Forelimb muscle (tissue), 1 donor: ENCODE results near the gene ANKRD34C. TPM values are rescaled to one million over a fixed set of nuclear protein-coding genes. Genes with fewer than 3 reads are reported as not detected.

ENCODE experiments used
- DNase-seq: peaks from one replicate; pipeline ENCODE4 v3.0.0-alpha.2; 2013; ENCODE audit warnings: low read depth
- polyA plus RNA-seq: library from polyadenylated mRNA; unstranded; fragments of 120-200 nt; gene quantifications from one replicate; pipeline ENCODE4 v1.2.1, GENCODE V29; 2013; ENCODE audit not compliant: insufficient read length

Gene ANKRD34C
- polyA plus RNA-seq, result not detected

DNA sequence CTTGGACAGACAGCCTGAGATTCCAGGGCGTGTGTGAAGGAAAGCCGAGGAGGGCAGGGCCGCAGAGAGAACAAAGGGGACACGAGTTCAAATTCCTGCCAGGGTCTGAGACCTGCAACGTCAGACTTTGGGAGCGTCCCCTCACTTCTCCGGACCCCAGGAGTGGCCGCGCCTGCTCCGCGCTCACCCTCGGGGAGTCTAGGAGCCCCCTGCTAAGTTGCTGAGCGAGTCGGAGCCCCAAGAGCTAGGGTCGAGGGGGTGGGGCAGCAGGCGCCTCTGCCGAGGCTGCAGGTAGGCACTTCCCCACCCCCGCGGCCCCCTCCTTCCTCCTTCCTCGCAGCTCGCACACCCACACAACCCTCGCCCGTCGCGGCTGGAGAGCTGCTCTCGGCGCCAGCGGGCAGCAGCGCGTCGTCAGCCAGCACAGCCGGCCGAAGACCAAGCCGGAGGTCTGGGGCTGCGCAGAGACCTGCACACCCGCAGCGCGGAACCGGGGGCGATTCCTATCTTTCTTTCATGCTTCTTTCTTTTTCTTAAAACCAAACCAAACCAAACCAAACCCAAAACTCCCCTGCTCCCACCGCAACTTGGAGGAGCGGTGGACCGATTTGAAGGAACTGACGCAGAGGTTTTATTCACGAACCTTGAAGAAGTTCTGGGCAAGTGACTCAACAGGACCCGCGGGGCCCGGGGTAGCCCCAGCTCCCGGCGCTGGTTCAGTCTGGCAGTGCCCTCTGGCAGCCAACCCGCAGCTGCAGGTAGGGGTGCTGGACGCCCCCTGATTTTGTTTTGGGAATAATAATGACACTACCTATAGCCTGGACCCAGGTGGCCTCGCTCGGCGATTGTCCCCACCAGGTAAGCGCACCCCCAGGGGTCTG lies at the start of gene ANKRD34C:
TSS of gene ANKRD34C (plus strand) at position 352 of the 881 bp plus-strand sequence. CDS start 10,563 bp downstream, outside the sequence.
- DNase-seq, result no peak

DNA sequence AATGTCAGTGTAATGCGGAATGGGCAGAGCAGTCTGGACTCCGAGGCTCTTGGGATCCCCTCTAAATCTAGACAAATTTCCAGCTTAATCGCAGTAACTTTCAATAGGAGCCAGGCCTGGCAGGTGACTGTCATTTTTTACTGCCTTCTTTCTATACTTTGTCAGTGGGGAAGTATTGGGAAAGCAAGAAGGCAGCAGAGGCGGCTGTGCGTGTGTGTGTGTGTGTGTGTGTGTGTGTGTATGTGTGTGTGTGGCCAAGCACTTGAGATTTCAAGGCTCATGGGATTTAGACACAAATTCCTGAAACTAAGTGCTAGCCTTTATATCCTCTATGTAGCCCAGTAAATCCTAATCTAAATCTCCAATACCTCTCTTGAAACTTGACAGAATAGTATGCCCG lies 49.3 kb upstream of the ANKRD34C start:
- no peak for DNase-seq

- no peak for DNase-seq
These were observed 42.5 kb upstream of the ANKRD34C start for GRCh38 chr15:79240036-79240435.

DNA sequence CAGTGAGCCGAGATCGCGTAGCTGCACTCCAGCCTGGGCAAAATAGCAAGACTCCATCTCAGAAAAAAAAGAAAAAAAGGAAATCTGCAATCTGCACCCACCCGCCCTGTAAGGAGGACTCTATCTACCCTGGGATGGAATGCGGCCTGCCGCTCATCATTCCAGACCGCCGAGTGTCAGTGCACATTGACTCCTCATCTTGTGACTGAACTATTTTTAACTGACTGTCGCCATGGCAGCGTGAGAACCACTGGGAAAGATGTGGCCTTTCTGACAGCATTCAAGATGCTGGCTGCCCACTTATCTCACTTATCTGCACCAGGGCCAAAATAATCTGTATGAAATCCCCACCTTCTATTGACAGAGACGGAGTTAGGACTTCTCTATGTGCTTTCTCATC lies 38.8 kb upstream of the ANKRD34C start:
- DNase-seq, result no peak

DNA sequence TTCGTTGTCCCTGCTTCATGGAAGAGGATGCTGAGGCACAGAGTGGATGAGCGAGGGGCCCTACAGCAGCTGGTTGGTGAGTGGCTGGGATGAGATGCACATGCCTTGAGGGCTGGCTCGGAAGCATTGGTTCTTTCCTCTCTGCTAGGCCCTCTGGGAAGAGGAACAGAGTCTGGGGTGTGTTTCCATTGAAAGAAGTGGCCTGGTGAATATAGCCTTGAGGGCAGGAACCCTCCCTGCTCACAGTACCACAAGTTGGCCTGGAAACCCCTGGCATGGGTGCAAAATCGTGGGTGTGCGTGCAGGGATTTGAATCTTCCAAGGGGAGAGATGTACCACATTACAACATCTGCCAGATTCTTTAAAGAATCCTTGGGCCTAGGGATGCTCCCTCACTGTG lies 37.6 kb upstream of the ANKRD34C start:
- DNase-seq, result no peak

GRCh38 chr15:79248183-79248582 lies 34.3 kb upstream of the ANKRD34C start:
- DNase-seq, result no peak

- no peak for DNase-seq
These were observed 25.1 kb upstream of the ANKRD34C start for GRCh38 chr15:79257454-79257853.

- no peak for DNase-seq
These were observed 20.7 kb upstream of the ANKRD34C start for GRCh38 chr15:79261836-79262235.

- no peak for DNase-seq
These were observed 17.4 kb upstream of the ANKRD34C start for GRCh38 chr15:79265167-79265566.

- DNase-seq, result no peak
These were observed 16.4 kb upstream of the ANKRD34C start for GRCh38 chr15:79265987-79266579.

DNA sequence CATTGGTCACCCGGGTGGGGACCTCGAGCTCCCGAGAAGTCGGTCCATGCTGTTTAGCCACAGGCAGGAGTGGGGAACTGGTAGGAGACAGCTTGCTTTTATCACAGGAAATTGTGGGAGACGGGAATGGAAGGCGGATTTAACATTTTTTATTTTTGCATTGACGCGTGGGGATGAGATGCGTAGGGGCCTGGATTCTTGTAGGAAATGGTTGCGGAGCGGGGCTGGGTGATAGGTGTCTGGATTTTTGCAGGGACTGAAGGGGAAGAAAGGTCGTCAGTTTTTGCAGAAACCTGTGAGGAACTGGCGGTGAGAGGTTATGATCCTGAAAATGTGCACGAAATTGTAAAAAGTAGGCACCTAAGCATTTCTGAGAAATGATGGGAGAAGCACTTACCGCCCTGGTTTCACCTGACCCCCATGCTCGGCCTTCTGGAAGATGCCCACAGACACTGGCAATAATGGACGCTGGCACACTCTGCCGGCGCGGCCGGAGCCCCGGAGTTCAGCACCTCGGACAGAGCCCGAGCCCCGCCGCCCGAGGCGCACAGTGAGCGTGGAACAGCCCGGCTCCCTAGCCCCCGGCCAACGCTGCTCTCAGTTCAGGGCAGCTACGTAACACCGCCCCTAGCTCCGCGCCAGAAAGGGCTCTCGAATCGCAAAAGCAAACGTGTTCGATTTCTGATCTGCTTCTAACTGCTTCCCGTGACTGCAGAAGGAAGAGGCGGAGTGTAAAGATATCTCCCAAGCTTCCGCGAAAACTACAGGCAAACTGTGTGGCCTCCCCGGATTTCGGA lies 928 bp downstream of the ANKRD34C start:
- no peak for DNase-seq

DNA sequence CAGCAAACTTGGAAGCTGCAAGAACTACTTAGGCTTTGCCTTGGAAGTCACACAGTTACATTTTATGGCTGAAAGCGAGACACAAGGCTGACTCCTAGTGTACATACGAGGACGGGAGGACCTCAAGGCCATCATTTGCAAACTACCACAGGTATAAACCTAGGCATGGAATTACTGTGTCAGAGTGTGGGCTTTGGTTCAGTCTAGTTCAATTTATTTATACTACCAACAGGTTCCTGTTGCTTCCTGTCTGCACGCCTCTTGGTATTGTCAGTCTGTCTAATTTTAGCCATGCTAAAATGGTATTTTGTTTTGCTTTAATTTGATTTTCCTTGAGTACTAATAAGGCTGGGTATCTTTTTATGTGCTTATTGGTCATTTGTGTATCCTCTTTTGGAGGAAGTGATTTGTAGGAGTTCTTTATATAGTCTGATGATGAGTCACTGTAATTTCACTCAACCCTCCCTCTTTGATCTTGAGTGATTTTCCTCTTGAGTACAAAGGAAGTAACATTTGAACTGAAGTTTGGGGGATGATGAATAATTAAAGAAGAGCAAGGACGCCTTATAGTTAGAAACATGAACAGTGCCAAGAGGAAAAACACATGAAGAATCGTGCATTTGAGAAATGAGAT lies 8.2 kb downstream of the ANKRD34C start:
- no peak for DNase-seq

GRCh38 chr15:79292011-79292410 lies 9.5 kb downstream of the ANKRD34C start:
- DNase-seq, result no peak

DNA sequence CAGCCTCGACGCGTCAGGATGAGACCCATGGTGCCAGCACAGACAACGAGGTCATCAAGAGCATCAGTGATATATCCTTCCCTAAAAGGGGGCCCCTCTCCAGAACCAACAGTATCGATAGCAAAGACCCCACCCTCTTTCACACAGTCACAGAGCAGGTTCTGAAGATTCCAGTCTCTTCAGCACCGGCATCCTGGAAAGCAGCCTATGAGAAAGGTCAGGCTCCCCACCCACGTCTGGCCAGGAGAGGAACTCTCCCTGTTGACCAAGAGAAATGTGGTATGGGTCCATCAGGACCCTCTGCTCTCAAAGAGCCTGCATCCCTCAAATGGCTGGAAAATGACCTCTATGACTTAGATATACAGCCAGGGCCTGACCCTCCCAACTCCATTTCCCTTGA lies 11.6 kb downstream of the ANKRD34C start:
- no peak for DNase-seq

DNA sequence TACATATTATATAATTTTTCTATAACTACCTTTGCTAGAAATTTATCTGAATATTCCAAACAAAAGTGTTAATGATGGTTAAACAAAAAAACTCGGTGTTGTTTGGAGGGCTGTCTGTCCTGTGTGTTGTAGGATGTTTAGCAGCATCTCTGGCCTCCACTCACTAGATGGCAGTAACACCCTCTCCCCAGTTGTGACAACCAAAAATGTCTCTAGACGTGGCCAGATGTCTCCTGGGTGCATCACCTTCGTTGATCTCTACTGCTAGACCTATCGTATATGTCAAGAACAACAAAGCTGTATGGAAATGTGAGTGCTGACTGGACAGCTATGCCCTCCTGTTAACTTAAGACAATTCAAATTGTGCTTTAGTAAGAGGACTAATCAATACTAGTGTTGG lies 14.1 kb downstream of the ANKRD34C start:
- DNase-seq, result no peak

DNA sequence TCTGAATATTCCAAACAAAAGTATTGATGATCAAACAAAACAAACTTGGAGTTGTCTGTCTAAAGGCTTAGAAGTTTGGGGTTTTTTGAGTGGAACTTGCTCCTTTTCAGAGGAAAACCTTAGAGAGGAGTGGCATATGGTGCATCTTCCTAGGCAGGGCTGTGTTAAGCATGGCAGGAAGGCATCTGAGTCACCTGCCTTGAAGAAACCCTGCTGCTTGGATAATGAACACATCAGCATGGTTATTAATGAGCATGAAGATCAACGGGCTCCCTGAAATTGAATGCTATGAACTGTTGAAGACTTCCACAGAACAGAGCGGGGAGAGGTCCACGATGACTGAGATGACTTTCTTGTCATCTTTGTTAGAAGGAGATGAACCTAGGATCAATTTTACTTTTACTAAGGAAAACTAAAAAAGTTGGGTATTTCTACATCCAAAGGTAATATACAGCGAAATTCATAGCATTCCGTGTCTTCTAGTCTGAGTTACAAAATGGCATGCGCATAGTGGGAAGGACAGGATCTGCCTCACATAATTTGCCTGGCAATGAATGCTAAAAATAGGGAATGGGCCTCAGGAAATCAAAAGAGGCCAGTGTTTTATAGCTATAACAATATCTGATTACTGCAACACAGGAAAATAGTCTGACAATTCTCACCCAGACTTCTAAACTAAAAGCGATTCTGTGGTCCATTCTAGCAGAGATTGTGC lies 16.8 kb downstream of the ANKRD34C start:
- DNase-seq, result no peak

DNA sequence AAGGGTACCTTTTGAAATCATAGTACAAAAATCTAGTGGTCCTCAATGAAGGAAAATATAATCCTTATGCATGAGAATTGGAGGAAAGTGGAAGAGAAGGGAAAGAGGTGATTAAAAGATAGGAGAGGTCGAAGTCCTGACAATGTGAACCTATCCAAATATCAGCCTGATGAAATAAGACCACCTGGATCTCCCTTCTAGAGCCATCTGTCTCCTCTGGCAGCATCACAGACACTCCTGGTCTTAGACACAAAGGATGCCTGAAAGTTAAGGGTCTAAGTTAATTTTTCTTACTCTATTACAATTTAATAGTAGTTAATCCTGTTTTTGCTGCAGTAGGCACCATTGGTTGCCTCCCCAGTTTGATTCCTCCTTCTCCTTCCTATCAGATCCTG lies 17.3 kb downstream of the ANKRD34C start:
- DNase-seq, result no peak

- DNase-seq, result no peak
These were observed 24.7 kb downstream of the ANKRD34C start for GRCh38 chr15:79307251-79307650.

- DNase-seq, result no peak
These were observed 26.4 kb downstream of the ANKRD34C start for GRCh38 chr15:79308874-79309273.

DNA sequence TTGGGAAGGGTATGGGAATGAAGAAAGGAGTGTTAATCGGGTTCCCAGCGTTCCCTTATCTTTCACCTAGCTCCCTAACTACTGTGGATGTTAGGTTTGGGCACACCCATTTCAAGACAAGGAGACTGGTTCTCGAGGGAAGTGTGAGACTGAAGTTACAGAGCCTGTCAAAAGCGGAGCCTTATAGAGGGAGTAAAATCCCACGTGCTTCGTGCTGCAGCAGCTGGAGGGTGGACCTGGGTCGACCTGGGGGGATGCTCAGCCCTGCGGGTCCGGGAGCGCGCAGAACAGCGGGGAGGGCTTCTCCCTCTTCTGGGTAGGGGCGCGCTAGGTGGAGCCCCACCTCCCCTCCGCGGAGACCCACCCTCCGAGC lies 28.1 kb downstream of the ANKRD34C start:
- DNase-seq, result no peak
